ENCODE data around the gene AIDA.

Gene AIDA

DNA sequence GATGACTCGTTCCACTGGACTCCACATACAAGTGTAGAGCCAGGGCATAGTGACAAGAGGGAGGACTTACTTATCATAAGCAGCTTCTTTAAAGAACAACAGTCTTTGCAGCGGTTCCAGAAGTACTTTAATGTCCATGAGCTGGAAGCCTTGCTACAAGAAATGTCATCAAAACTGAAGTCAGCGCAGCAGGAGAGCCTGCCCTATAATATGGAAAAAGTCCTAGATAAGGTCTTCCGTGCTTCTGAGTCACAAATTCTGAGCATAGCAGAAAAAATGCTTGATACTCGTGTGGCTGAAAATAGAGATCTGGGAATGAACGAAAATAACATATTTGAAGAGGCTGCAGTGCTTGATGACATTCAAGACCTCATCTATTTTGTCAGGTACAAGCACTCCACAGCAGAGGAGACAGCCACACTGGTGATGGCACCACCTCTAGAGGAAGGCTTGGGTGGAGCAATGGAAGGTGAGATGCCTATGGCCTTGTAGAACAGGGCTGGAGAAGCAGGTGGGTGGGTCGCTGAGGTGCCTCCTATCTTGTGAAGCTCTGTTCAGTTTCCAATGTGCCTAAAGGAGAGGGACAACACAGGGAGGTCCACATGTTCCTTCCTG lies 82.3 kb downstream of the AIDA start:
- DNase-seq, result no peak

DNA sequence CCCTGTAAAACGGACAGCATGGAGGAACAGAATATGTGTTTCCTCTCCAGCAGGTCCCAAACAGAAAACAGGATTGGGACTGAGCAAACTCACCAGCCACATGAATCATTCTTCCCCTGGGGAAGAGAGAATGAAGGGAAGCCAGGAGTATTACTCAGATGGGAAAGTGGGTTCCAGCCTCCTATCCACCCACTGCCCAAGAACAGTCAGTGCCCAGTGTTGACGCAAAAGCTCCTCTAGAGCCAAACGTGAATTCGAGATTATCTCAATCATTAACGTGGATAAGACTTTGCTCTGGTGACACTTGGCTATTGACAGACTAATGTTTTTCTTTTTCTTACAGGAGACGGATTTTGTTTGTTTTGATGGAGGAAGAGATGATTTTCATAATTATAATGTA lies 85.1 kb downstream of the AIDA start:
- no peaks in the 10 kb centered on the region for H3K9me3 ChIP-seq (ENCODE audit: severe bottlenecking)
- H3K27me3 ChIP-seq (ENCODE audit: insufficient read depth, low read depth, severe bottlenecking), result no peaks in the 10 kb centered on the region
- peaks cover 3% of the 10 kb centered on the region for H3K36me3 ChIP-seq
- no peak overlapping the region for H3K4me3 ChIP-seq (ENCODE audit: low read depth, low read length)
- DNase-seq, result no peak
- TF ChIP-seq, protein P1, sequence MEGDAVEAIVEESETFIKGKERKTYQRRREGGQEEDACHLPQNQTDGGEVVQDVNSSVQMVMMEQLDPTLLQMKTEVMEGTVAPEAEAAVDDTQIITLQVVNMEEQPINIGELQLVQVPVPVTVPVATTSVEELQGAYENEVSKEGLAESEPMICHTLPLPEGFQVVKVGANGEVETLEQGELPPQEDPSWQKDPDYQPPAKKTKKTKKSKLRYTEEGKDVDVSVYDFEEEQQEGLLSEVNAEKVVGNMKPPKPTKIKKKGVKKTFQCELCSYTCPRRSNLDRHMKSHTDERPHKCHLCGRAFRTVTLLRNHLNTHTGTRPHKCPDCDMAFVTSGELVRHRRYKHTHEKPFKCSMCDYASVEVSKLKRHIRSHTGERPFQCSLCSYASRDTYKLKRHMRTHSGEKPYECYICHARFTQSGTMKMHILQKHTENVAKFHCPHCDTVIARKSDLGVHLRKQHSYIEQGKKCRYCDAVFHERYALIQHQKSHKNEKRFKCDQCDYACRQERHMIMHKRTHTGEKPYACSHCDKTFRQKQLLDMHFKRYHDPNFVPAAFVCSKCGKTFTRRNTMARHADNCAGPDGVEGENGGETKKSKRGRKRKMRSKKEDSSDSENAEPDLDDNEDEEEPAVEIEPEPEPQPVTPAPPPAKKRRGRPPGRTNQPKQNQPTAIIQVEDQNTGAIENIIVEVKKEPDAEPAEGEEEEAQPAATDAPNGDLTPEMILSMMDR (IDR thresholded peaks at IDR 0.05; ENCODE audit: low read depth, low read length), result no peak
- no peak overlapping the region for H3K27ac ChIP-seq

More for the DNA sequence above, 82.3 kb downstream of the AIDA start:
- TF ChIP-seq, protein P1 (IDR thresholded peaks at IDR 0.05; ENCODE audit: low read depth, low read length), result no peak
- Histone ChIP-seq H3K36me3 (peaks cover 3% of the 10 kb centered on the region), H3K4me3 (ENCODE audit: low read depth, low read length) (no peak overlapping the region), H3K27me3 (ENCODE audit: insufficient read depth, low read depth, severe bottlenecking) (no peaks in the 10 kb centered on the region), H3K9me3 (ENCODE audit: severe bottlenecking) (no peaks in the 10 kb centered on the region), H3K27ac (no peak overlapping the region)

DNA sequence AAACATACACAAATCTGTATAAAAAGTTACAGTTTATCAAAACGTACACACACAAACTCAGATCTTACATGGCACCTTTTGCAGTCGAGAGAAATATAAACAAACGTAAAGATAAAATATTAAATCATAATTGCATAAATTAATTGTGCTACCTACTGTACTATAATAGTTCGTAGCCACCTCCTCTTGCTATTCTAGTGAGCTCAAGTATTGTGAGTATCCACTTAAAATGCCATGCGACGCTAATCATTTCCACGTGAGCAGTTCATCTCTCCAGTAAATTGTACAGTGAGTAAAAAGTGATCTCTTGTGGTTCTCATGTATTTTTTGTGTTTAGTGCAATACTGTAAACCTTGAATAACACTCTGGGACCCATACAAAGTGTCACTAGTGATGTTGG lies 88.1 kb downstream of the AIDA start:
- H3K27ac ChIP-seq, result no peak overlapping the region
- no peaks in the 10 kb centered on the region for H3K27me3 ChIP-seq (ENCODE audit: insufficient read depth, low read depth, severe bottlenecking)
- TF ChIP-seq, protein P1 (IDR thresholded peaks at IDR 0.05; ENCODE audit: low read depth, low read length), result no peak
- peaks cover 3% of the 10 kb centered on the region for H3K36me3 ChIP-seq
- H3K9me3 ChIP-seq (ENCODE audit: severe bottlenecking), result no peaks in the 10 kb centered on the region
- H3K4me3 ChIP-seq (ENCODE audit: low read depth, low read length), result no peak overlapping the region
- DNase-seq, result no peak

DNA sequence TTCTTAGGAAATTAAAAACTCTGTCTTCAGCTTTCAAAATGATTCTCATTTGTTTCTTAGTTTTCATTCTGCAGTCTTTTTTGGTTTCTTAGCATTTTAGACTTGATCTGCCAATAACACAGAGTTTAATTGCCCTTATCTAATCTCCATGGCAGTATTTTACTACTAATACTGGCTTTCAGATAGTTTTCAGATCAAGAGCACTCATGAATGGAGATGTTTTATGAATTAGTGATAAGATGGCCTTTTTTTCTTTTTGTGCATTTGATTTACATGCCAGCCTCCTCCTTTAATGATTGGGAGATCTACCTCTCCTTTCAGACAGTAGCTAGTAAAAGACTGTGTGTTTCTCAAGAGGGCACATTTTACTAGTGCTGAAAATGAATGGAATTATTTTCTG lies 88.8 kb downstream of the AIDA start:
- TF ChIP-seq, protein P1 (IDR thresholded peaks at IDR 0.05; ENCODE audit: low read depth, low read length), result no peak
- DNase-seq, result no peak
- Histone ChIP-seq H3K36me3 (peaks cover 3% of the 10 kb centered on the region), H3K27ac (no peak overlapping the region), H3K9me3 (ENCODE audit: severe bottlenecking) (no peaks in the 10 kb centered on the region), H3K27me3 (ENCODE audit: insufficient read depth, low read depth, severe bottlenecking) (no peaks in the 10 kb centered on the region), H3K4me3 (ENCODE audit: low read depth, low read length) (no peak overlapping the region)

DNA sequence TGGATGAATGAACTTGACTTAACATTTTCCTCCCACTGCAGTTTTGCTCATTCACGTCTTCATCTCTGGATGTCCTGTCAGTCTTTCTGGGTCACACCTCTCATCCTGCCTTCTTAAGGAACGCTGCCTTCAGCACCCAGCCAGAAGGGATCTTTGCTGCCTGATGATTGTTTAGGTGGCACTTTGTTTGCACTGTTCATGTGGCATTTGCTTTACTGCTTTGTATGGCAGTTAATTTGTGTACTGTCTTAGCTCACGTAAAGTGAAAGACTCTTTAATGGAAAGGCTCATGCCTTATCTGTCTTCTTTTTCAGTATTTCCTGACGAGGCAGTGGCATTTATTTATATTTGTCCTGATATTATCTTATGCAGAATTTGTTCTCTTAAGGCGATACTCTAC lies 89.5 kb downstream of the AIDA start:
- H3K27ac ChIP-seq, result no peak overlapping the region
- DNase-seq, result no peak
- no peak overlapping the region for H3K4me3 ChIP-seq (ENCODE audit: low read depth, low read length)
- no peaks in the 10 kb centered on the region for H3K27me3 ChIP-seq (ENCODE audit: insufficient read depth, low read depth, severe bottlenecking)
- TF ChIP-seq, protein P1 (IDR thresholded peaks at IDR 0.05; ENCODE audit: low read depth, low read length), result no peak
- H3K36me3 ChIP-seq, result peaks cover 2% of the 10 kb centered on the region
- H3K9me3 ChIP-seq (ENCODE audit: severe bottlenecking), result no peaks in the 10 kb centered on the region

DNA sequence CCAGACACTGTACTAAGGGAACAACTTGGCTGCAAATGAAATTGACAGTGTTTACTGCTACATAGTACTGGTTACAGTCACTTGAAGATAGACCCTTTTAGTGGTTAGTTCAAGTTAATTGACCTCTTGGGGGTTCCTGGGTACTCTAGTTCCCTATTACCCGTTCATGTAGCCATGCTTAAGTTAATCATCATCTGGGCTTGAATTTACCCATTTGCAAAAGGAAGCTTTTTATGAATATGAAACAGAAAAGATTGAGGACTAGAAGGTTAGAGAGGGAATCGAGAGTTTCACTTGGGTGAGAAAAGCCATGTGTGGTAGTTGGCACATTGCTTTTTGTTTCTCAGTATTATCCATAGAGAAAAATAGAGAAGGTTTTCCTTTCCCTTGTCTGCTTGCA lies 91.7 kb downstream of the AIDA start:
- Histone ChIP-seq H3K27me3 (ENCODE audit: insufficient read depth, low read depth, severe bottlenecking) (no peaks in the 10 kb centered on the region), H3K4me3 (ENCODE audit: low read depth, low read length) (no peak overlapping the region), H3K36me3 (no peaks in the 10 kb centered on the region), H3K9me3 (ENCODE audit: severe bottlenecking) (no peaks in the 10 kb centered on the region), H3K27ac (no peak overlapping the region)
- no peak for DNase-seq
- TF ChIP-seq, protein P1 (IDR thresholded peaks at IDR 0.05; ENCODE audit: low read depth, low read length), result no peak
